HG03571 (cell line): ENCODE measurements around the gene CCDC40.

Source experiments
- ATAC-seq: cut with Tn5 transposase; IDR thresholded peaks from one replicate; pipeline ENCODE4 v1.9.1; 2021; ENCODE audit not compliant: unreplicated experiment

The CCDC40 gene

GRCh38 chr17:80101011-80101945 is 64.8 kb downstream of the CCDC40 start, which contains the start of gene GAA:
Gene GAA (plus strand): TSS chr17:80101581. CDS start chr17:80104587, 3,006 bp downstream.
- no peak for ATAC-seq

- ATAC-seq: no peak
Observed at GRCh38 chr17:80101946-80102663, 65.7 kb downstream of the CCDC40 start.

- ATAC-seq: no peak
Observed at GRCh38 chr17:80102664-80103448, 66.4 kb downstream of the CCDC40 start.

GRCh38 chr17:80103449-80104085 is 67.1 kb downstream of the CCDC40 start:
- no peak for ATAC-seq

- ATAC-seq: no peak
Observed at GRCh38 chr17:80104321-80104955, 68.0 kb downstream of the CCDC40 start.

GRCh38 chr17:80104956-80105375 is 68.5 kb downstream of the CCDC40 start:
- ATAC-seq: no peak

GRCh38 chr17:80105762-80106161 is 69.3 kb downstream of the CCDC40 start:
- no peak for ATAC-seq

- no peak for ATAC-seq
Observed at GRCh38 chr17:80106176-80106575, 69.7 kb downstream of the CCDC40 start.

GRCh38 chr17:80106751-80107150 is 70.3 kb downstream of the CCDC40 start:
- no peak for ATAC-seq

- no peak for ATAC-seq
Observed at GRCh38 chr17:80107231-80108021, 71.0 kb downstream of the CCDC40 start.

GRCh38 chr17:80108036-80108971 is 71.9 kb downstream of the CCDC40 start:
- ATAC-seq: no peak

- ATAC-seq: no peak
Observed at GRCh38 chr17:80109066-80109660, 72.7 kb downstream of the CCDC40 start.

GRCh38 chr17:80109713-80110446 is 73.4 kb downstream of the CCDC40 start:
- ATAC-seq: no peak

GRCh38 chr17:80110447-80110812 is 74.0 kb downstream of the CCDC40 start:
- ATAC-seq: no peak

- ATAC-seq: no peak
Observed at GRCh38 chr17:80110927-80111701, 74.7 kb downstream of the CCDC40 start.

- ATAC-seq: no peak
Observed at GRCh38 chr17:80111702-80112470, 75.4 kb downstream of the CCDC40 start.
